ENCODE data around the gene IL17B. TPM values are rescaled to one million over a fixed set of nuclear protein-coding genes. Genes with fewer than 3 reads are reported as not detected.

IL17B gene
- total and polyA plus RNA-seq, 7 donors = 0.82 to 9.6 (median 4.8) TPM; not detected in 2

DNA sequence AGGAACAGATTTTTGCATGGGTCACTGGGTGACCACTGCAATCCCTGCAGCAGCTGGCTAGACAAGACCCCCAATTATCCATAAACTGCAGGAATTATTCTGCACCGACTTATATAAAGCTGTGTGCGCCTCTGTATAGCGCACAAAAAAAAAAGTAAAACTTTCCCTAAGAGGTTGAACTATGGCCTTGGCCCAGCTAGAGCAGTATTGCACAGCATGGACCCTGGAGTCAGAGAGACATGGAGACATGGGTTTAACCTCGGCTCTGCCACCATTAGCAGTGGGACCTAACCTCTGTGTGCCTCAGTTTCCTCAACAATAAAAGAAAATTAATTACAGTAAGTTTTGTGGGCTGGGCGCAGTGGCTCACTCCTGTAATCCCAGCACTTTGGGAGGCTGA is 50.9 kb downstream of the IL17B start:
- no peak for TF ChIP-seq POLR2A (IDR thresholded peaks at IDR 0.05)
- TF ChIP-seq, protein P1, sequence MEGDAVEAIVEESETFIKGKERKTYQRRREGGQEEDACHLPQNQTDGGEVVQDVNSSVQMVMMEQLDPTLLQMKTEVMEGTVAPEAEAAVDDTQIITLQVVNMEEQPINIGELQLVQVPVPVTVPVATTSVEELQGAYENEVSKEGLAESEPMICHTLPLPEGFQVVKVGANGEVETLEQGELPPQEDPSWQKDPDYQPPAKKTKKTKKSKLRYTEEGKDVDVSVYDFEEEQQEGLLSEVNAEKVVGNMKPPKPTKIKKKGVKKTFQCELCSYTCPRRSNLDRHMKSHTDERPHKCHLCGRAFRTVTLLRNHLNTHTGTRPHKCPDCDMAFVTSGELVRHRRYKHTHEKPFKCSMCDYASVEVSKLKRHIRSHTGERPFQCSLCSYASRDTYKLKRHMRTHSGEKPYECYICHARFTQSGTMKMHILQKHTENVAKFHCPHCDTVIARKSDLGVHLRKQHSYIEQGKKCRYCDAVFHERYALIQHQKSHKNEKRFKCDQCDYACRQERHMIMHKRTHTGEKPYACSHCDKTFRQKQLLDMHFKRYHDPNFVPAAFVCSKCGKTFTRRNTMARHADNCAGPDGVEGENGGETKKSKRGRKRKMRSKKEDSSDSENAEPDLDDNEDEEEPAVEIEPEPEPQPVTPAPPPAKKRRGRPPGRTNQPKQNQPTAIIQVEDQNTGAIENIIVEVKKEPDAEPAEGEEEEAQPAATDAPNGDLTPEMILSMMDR (IDR thresholded peaks at IDR 0.05) = no peak
- TF ChIP-seq POLR2AphosphoS5 (IDR thresholded peaks at IDR 0.05) = no peak
- TF ChIP-seq EP300 (IDR thresholded peaks at IDR 0.05) = no peak
- 94 to 96% methylated on average over 5 of the region's 5 CpGs for WGBS, 2 donors
- H3K27me3 ChIP-seq = no peaks in the 10 kb centered on the region
- no peaks in the 10 kb centered on the region for H3K4me1 ChIP-seq
- H3K36me3 ChIP-seq = peaks cover 0 to 5% (median 0%) of the 10 kb centered on the region in 4 donors
- H3K4me3 ChIP-seq = no peak overlapping the region
- intact Hi-C loops (cut with DNase I) = no loop called here
- no peaks in the 10 kb centered on the region for H3K9me3 ChIP-seq
- no peak overlapping the region for H3K27ac ChIP-seq
- DNase-seq = no peak

DNA sequence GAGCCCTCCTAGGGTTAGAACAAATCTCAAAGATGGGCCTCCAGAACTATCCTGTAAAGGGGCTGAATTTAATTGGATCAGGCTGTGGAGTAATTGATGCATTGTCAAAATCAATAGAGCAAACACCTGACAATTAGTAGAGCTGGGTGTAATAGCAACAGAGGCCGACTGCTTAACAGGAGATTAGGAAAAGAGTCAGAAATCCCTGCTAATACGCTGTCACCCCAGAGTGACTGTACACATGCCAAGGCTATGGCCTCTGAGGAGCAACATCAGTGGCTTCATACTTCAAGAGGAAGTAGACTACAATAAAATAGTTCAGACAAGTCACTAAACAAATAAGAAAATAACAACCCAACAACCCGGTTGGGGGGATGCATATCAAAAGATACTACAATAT is 52.5 kb downstream of the IL17B start:
- 27 to 77% methylated on average over 3 of the region's 3 CpGs for whole genome bisulfite sequencing, 2 donors
- intact Hi-C loops (cut with DNase I) = no loop called here
- H3K36me3 ChIP-seq = peaks cover 0 to 5% (median 0%) of the 10 kb centered on the region in 4 donors

DNA sequence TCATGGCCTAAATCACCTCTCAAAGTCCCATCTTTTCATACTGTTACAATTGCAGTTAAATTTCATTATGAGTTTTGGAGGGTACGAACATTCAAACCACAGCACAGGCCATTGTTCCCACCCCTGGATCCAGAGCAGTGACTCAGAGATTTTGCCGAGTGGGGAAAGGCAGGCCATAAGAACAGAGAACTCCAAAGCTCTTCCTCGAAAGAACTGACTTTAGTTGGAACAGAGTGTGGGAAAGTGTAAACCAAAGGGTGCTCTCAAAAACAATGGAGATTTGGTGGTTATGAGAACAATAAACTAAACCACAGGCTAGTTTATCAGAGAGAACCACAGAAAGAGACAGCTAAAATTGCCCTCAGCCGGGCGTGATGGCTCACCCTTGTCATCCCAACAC is 53.2 kb downstream of the IL17B start:
- peaks cover 0 to 12% (median 5%) of the 10 kb centered on the region in 4 donors for H3K4me1 ChIP-seq
- peaks cover 0 to 5% (median 0%) of the 10 kb centered on the region in 4 donors for H3K36me3 ChIP-seq
- H3K27ac ChIP-seq = no peak overlapping the region
- 90 to 91% methylated on average over 5 of the region's 5 CpGs for WGBS, 2 donors
- no peaks in the 10 kb centered on the region for H3K9me3 ChIP-seq
- DNase-seq = no peak
- no peaks in the 10 kb centered on the region for H3K27me3 ChIP-seq
- intact Hi-C loops (cut with DNase I) = no loop called here
- TF ChIP-seq EP300 (IDR thresholded peaks at IDR 0.05) (no peak), POLR2A (IDR thresholded peaks at IDR 0.05) (no peak), POLR2AphosphoS5 (IDR thresholded peaks at IDR 0.05) (no peak)
- TF ChIP-seq, protein P1 (IDR thresholded peaks at IDR 0.05) = no peak
- H3K4me3 ChIP-seq = no peak overlapping the region

More for the DNA sequence above, 52.5 kb downstream of the IL17B start:
- TF ChIP-seq POLR2A (IDR thresholded peaks at IDR 0.05) = no peak
- no peak for TF ChIP-seq POLR2AphosphoS5 (IDR thresholded peaks at IDR 0.05)
- no peak for TF ChIP-seq EP300 (IDR thresholded peaks at IDR 0.05)
- TF ChIP-seq, protein P1 (IDR thresholded peaks at IDR 0.05) = no peak
- Histone ChIP-seq H3K27ac (no peak overlapping the region), H3K9me3 (no peaks in the 10 kb centered on the region), H3K4me3 (no peak overlapping the region), H3K27me3 (no peaks in the 10 kb centered on the region), H3K4me1 (peaks cover 0 to 7% (median 0%) of the 10 kb centered on the region in 4 donors)
- no peak for DNase-seq

DNA sequence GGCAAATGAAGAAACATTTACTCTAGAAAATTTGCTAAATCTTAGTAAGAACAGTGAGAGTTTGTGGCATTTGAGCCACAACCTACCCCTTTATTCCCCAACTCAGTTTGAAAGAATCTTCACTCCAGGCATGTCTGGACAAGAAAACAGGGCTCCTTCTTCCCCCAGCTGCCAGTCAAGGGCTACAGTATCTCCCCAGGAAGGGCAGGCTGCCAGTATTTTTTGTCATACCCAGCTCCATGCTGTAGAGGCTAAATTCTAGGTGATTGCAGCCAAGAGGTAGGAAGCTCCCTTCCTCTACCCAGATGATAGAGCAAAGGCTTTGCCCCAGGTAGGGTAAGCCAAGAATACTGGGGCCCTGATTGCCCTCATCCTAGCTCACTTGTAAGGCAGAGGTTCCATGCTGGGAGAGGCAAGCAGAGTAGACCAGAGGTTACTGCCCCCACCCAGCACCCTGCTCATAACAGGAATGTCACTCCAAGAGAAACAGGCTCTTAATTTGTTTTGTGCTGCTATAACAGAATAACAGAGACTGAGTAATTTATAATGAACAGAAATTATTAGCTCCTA is 53.8 kb downstream of the IL17B start:
- Histone ChIP-seq H3K9me3 (no peaks in the 10 kb centered on the region), H3K36me3 (peaks cover 0 to 4% (median 0%) of the 10 kb centered on the region in 4 donors), H3K4me3 (no peak overlapping the region), H3K27me3 (no peaks in the 10 kb centered on the region), H3K4me1 (peaks cover 0 to 18% (median 11%) of the 10 kb centered on the region in 4 donors), H3K27ac (no peak overlapping the region)
- no peak for DNase-seq
- no peak for TF ChIP-seq POLR2A (IDR thresholded peaks at IDR 0.05)
- no peak for TF ChIP-seq EP300 (IDR thresholded peaks at IDR 0.05)
- TF ChIP-seq, protein P1 (IDR thresholded peaks at IDR 0.05) = no peak
- TF ChIP-seq POLR2AphosphoS5 (IDR thresholded peaks at IDR 0.05) = no peak
- intact Hi-C loops (cut with DNase I) = no loop called here

DNA sequence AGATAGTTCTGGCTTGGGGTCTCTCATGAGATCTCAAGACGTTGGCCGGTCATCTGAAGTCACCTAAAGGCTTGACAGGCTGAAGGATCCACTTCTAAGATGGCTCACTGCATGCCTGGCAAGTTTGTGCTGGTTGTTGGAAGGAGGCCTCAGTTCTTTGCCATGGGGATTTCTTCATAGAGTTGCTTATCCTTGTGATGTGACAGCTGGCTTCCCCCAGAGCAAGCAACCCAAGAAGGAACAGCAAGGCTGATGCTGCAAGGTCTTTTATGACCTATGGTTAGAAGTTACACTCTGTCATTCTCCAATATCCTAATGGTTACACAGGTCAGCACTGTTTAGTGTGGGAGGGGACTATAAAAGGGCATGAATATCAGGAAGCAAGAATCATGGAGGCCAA is 54.5 kb downstream of the IL17B start:
- Histone ChIP-seq H3K9me3 (no peaks in the 10 kb centered on the region), H3K4me1 (peaks cover 0 to 20% (median 12%) of the 10 kb centered on the region in 4 donors), H3K4me3 (no peak overlapping the region), H3K27ac (no peak overlapping the region), H3K36me3 (no peaks in the 10 kb centered on the region), H3K27me3 (no peaks in the 10 kb centered on the region)
- TF ChIP-seq, protein P1 (IDR thresholded peaks at IDR 0.05) = no peak
- no peak for TF ChIP-seq POLR2A (IDR thresholded peaks at IDR 0.05)
- no peak for TF ChIP-seq POLR2AphosphoS5 (IDR thresholded peaks at IDR 0.05)
- TF ChIP-seq EP300 (IDR thresholded peaks at IDR 0.05) = no peak
- intact Hi-C loops (cut with DNase I) = no loop called here
- no peak for DNase-seq
- WGBS, 2 donors = 92 to 95% methylated on average over 2 of the region's 2 CpGs
